Osteoblast (primary cell): Measurements from ENCODE around the gene SPNS1. TPM values are rescaled to one million over a fixed set of nuclear protein-coding genes. Genes with fewer than 3 reads are reported as not detected.

Experiments used
- DNase-seq: peaks from one replicate; pipeline ENCODE4 v3.0.0; 2011; ENCODE audit warnings: low spot score, mixed read lengths; ENCODE audit not compliant: insufficient read length; ENCODE audit errors: missing footprints
- H2AFZ ChIP-seq: 2 replicates; pipeline ENCODE4 v1.6.0; 2011; ENCODE audit warnings: mild to moderate bottlenecking, low read length
- H3K27ac ChIP-seq: 2 replicates; pipeline ENCODE4 v1.5.1; 2011; ENCODE audit warnings: mild to moderate bottlenecking, low read depth, low read length, moderate library complexity
- H3K27me3 ChIP-seq: 2 replicates; pipeline ENCODE4 v1.6.0; 2012; ENCODE audit warnings: mild to moderate bottlenecking, control low read depth, inconsistent platforms, low read length, moderate library complexity; ENCODE audit not compliant: insufficient read depth
- H3K36me3 ChIP-seq: 2 replicates; pipeline ENCODE4 v1.5.1; 2011; ENCODE audit warnings: mild to moderate bottlenecking, low read length, control low read depth, moderate library complexity; ENCODE audit not compliant: insufficient read depth
- H3K4me1 ChIP-seq: 2 replicates; pipeline ENCODE4 v1.5.1; 2011; ENCODE audit warnings: mild to moderate bottlenecking, low read length, control low read depth, moderate library complexity; ENCODE audit not compliant: insufficient read depth
- H3K4me2 ChIP-seq: 2 replicates; pipeline ENCODE4 v1.6.0; 2011; ENCODE audit warnings: mild to moderate bottlenecking, low read length; ENCODE audit not compliant: insufficient read depth
- H3K4me3 ChIP-seq: fragments of 200-600 bp; sonication (generic); 3 replicates; pipeline ENCODE4 v1.5.1; 2012; ENCODE audit warnings: mild to moderate bottlenecking, low read length, inconsistent platforms; ENCODE audit not compliant: insufficient read depth
- H3K79me2 ChIP-seq: 2 replicates; pipeline ENCODE4 v1.6.0; 2012; ENCODE audit warnings: mild to moderate bottlenecking, low read length, control low read depth, inconsistent platforms; ENCODE audit not compliant: insufficient read depth
- H3K9me3 ChIP-seq: 2 replicates; pipeline ENCODE4 v1.5.1; 2011; ENCODE audit warnings: low read depth, low read length, control low read depth
- H4K20me1 ChIP-seq: 2 replicates; pipeline ENCODE4 v1.6.0; 2012; ENCODE audit warnings: mild to moderate bottlenecking, low read length, control low read depth; ENCODE audit not compliant: insufficient read depth
- total RNA-seq: library from RNA; depleted of rRNA; stranded (reverse); fragments of >200 nt; gene quantifications from 2 replicates; pipeline ENCODE4 v1.2.3, GENCODE V29; 2012
- TF ChIP-seq, protein P1 (sequence below): IDR thresholded peaks from 2 replicates; pipeline ENCODE4 v1.5.1; 2011; ENCODE audit warnings: mild to moderate bottlenecking, low read depth, low read length, moderate library complexity; ENCODE audit errors: extremely low read depth

The SPNS1 gene
- total RNA-seq, 1 donor = 50.7 TPM

DNA sequence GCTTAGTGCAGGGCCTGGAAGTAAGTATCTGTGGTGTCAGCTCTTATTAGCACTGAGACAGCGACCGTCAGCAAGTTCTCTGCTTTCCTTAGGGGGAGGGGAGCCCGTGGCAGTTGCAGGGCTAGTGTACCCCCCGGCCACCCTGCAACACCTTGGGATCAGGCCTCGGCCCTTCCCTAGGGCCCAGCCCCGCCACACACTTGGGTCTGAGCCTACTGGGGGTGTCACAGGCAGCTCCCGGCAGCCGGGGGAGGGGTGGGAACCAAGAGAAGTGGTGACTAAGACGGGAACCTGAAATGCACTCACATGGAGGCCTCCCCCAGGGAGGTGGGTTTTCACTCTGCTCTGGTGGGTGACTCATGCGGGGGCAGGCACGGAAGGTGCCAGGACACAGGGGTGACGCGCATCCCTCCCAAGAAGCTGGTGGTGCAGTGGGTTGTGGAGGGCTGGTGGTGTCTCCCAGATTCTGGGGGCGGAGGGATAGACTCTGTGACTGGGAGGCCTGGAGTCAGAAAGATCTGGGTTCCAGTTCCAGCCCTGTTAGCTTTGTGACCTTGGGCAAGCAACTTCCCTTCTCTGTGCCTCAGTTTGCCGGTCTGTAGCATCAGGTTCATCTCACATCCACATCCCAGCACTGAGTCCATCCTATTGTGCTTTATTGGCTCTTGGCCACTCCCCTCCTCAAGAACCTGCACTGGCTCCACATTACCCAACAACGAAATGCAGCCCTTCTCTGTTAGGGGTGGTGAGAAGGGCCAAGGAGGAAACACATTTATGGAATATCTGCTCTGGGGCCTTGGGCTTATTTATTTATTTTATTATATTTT, 54.8 kb downstream of the SPNS1 start:
- H3K27me3 ChIP-seq = no peaks in the 10 kb centered on the region
- H3K79me2 ChIP-seq = no peaks in the 10 kb centered on the region
- H4K20me1 ChIP-seq = no peaks in the 10 kb centered on the region
- TF ChIP-seq, protein P1, sequence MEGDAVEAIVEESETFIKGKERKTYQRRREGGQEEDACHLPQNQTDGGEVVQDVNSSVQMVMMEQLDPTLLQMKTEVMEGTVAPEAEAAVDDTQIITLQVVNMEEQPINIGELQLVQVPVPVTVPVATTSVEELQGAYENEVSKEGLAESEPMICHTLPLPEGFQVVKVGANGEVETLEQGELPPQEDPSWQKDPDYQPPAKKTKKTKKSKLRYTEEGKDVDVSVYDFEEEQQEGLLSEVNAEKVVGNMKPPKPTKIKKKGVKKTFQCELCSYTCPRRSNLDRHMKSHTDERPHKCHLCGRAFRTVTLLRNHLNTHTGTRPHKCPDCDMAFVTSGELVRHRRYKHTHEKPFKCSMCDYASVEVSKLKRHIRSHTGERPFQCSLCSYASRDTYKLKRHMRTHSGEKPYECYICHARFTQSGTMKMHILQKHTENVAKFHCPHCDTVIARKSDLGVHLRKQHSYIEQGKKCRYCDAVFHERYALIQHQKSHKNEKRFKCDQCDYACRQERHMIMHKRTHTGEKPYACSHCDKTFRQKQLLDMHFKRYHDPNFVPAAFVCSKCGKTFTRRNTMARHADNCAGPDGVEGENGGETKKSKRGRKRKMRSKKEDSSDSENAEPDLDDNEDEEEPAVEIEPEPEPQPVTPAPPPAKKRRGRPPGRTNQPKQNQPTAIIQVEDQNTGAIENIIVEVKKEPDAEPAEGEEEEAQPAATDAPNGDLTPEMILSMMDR = no peak
- H3K4me2 ChIP-seq = peak overlapping the region; percentile 73
- no peaks in the 10 kb centered on the region for H3K9me3 ChIP-seq
- peaks cover 13% of the 10 kb centered on the region for H3K4me1 ChIP-seq
- H3K36me3 ChIP-seq = no peaks in the 10 kb centered on the region
- H3K4me3 ChIP-seq = peak overlapping the region; percentile 43
- H2AFZ ChIP-seq = peak overlapping the region; percentile 85
- DNase-seq = peak; percentile 95
- H3K27ac ChIP-seq = peak overlapping the region; percentile 66

DNA sequence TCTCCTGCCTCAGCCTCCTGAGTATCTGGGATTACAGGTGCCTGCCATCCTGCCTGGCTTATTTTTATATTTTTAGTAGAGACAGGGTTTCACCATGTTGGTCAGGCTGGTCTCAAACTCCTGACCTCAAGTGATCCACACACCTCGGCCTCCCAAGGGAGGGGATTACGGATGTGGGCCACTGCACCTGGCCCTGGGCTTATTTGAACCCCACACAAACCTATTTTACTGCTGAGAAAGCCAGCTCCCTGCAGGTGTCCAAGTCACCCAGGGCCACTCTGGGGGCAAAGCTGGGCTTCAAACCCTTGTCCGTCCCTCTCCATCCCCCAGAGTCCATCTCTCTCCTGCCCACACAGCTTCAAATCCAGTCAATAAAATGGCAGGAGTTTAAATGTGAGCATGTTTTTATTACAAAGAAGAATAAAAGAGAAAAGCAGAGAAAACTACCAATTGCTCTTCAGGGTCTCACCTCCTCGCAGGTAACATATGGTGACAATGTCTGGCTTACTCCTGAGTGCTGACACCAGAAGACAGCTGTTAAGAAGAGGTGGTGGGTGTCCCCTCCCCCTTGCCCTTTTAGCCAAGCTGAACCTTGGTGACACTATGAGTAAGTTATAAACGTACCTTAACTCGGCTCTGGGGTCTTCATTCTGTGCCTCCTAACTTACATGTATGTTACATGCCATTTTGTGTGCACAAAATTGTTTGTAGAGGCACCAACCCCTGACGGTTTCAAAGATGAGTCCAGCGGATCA, 55.7 kb downstream of the SPNS1 start:
- Histone ChIP-seq H3K27ac (no peak overlapping the region), H2AFZ (no peak overlapping the region), H3K79me2 (no peaks in the 10 kb centered on the region), H3K4me3 (no peak overlapping the region), H3K4me1 (peaks cover 13% of the 10 kb centered on the region), H4K20me1 (no peaks in the 10 kb centered on the region), H3K4me2 (no peak overlapping the region), H3K9me3 (no peaks in the 10 kb centered on the region), H3K27me3 (no peaks in the 10 kb centered on the region), H3K36me3 (no peaks in the 10 kb centered on the region)
- TF ChIP-seq, protein P1 = no peak
- peak; percentile 8 for DNase-seq

Other genes starting within 250 kb of the SPNS1 start
- gene NPIPB9, start 223.0 kb upstream of the SPNS1 start, total RNA-seq = 1.8 and 2.7 TPM in 2 replicates
- gene ATXN2L, start 151.8 kb upstream of the SPNS1 start, total RNA-seq = 54.5 and 62.6 TPM in 2 replicates
- gene TUFM, start 128.4 kb upstream of the SPNS1 start, total RNA-seq = 89.9 and 101 TPM in 2 replicates
- 14.8 and 17.1 TPM in 2 replicates for gene SH2B1, start 110.9 kb upstream of the SPNS1 start, total RNA-seq
- gene ATP2A1, start 96.3 kb upstream of the SPNS1 start, total RNA-seq = 0.29 and 0.36 TPM in 2 replicates
- 27.4 and 31.5 TPM in 2 replicates for gene RABEP2, start 49.5 kb upstream of the SPNS1 start, total RNA-seq
- not detected in 2 replicates for gene CD19, start 42.8 kb upstream of the SPNS1 start, total RNA-seq
- gene NFATC2IP, start 23.8 kb upstream of the SPNS1 start, total RNA-seq = 18.1 and 20.0 TPM in 2 replicates
- gene LAT, start 10.3 kb downstream of the SPNS1 start, total RNA-seq = 1.2 and 1.4 TPM in 2 replicates